DND-41 (cell line): ENCODE measurements around the gene TBPL1.

Source experiments
- ATAC-seq: fragments of 200-7000 bp; cut with Tn5 transposase; 3 replicates; pipeline ENCODE4 v1.9.1; 2021; ENCODE audit warnings: low read depth; ENCODE audit not compliant: insufficient read depth
- DNase-seq: peaks from one replicate; pipeline ENCODE4 v3.0.0-alpha.2; 2020
- H2AFZ ChIP-seq: 2 replicates; pipeline ENCODE4 v1.6.0; 2012; ENCODE audit warnings: low read depth, low read length
- H3K27ac ChIP-seq: 2 replicates; pipeline ENCODE4 v1.5.1; 2012; ENCODE audit warnings: low read length, inconsistent platforms
- H3K27me3 ChIP-seq: fragments of 200-600 bp; sonication (generic); 2 replicates; pipeline ENCODE4 v1.6.0; 2012; ENCODE audit warnings: low read length, mild to moderate bottlenecking, inconsistent platforms; ENCODE audit not compliant: insufficient read depth, poor library complexity
- H3K36me3 ChIP-seq: 2 replicates; pipeline ENCODE4 v1.5.1; 2012; ENCODE audit warnings: low read length, inconsistent platforms; ENCODE audit not compliant: insufficient read depth
- H3K4me1 ChIP-seq: 2 replicates; pipeline ENCODE4 v1.5.1; 2012; ENCODE audit warnings: mild to moderate bottlenecking, low read length; ENCODE audit not compliant: insufficient read depth
- H3K4me2 ChIP-seq: 2 replicates; pipeline ENCODE4 v1.6.0; 2012; ENCODE audit warnings: mild to moderate bottlenecking, moderate library complexity, low read length, inconsistent platforms; ENCODE audit not compliant: insufficient read depth
- H3K4me3 ChIP-seq, 2 experiments: fragments of 200-600 bp in 1 of 2; shearing (Covaris generic) in 1 of 2; 2 replicates each; pipeline ENCODE4 v1.5.1; 2012 to 2016; ENCODE audit warnings: inconsistent platforms in 2 of 2, low read length in 2 of 2, mild to moderate bottlenecking in 2 of 2, low read depth in 1 of 2, moderate library complexity in 1 of 2
- H3K79me2 ChIP-seq: 2 replicates; pipeline ENCODE4 v1.6.0; 2012; ENCODE audit warnings: low read length, inconsistent platforms; ENCODE audit not compliant: insufficient read depth
- H3K9ac ChIP-seq: 2 replicates; pipeline ENCODE4 v1.6.0; 2012; ENCODE audit warnings: low read depth, mild to moderate bottlenecking, inconsistent platforms, low read length, moderate library complexity
- H3K9me3 ChIP-seq: 2 replicates; pipeline ENCODE4 v1.5.1; 2012; ENCODE audit warnings: low read length, moderate library complexity, mild to moderate bottlenecking, inconsistent platforms; ENCODE audit not compliant: insufficient read depth, severe bottlenecking
- H4K20me1 ChIP-seq: 2 replicates; pipeline ENCODE4 v1.6.0; 2012; ENCODE audit warnings: low read length; ENCODE audit not compliant: insufficient read depth
- CTCF ChIP-seq: IDR thresholded peaks from 2 replicates; pipeline ENCODE4 v1.5.1; 2012; ENCODE audit warnings: borderline replicate concordance, low read length, moderate library complexity, mild to moderate bottlenecking; ENCODE audit not compliant: poor library complexity, severe bottlenecking; ENCODE audit errors: extremely low read depth
- EZH2 ChIP-seq: IDR thresholded peaks from 3 replicates; pipeline ENCODE4 v1.6.1; 2012; ENCODE audit warnings: borderline replicate concordance, low read depth, mild to moderate bottlenecking, moderate library complexity, low read length, inconsistent platforms; ENCODE audit not compliant: severe bottlenecking

The TBPL1 gene

GRCh38 chr6:133952815-133953633 is at the start of gene TBPL1:
TBPL1 (plus strand) TSS chr6:133953224; CDS start chr6:133980126, 26,902 bp downstream.
- Histone ChIP-seq H3K9ac (peak within 1 kb of the TSS; percentile 83), H3K4me1 (peaks cover 41% of the 10 kb centered on the region), H3K27me3 (peaks cover 24% of the 10 kb centered on the region), H3K27ac (peak within 1 kb of the TSS; percentile 79), H3K4me2 (peak within 1 kb of the TSS; percentile 99), H2AFZ (peak within 1 kb of the TSS; percentile 98), H3K79me2 (peaks cover 50% of the 10 kb centered on the region), H3K4me3 (peak within 1 kb of the TSS; percentile 85 to 92), H3K36me3 (no peaks in the 10 kb centered on the region; the same call in 1 of the 2 replicates), H4K20me1 (peaks cover 27% of the 10 kb centered on the region), H3K9me3 (no peaks in the 10 kb centered on the region)
- ATAC-seq (peak; percentile 96), DNase-seq (peak; percentile 96)
- no peak for TF ChIP-seq CTCF
- TF ChIP-seq EZH2, result no peak

- no peak for ATAC-seq
- Histone ChIP-seq H3K79me2 (no peaks in the 10 kb centered on the region), H3K4me3 (no peak overlapping the region), H3K9me3 (no peaks in the 10 kb centered on the region), H3K9ac (no peak overlapping the region), H3K27me3 (peaks cover 5% of the 10 kb centered on the region), H4K20me1 (no peaks in the 10 kb centered on the region), H3K4me1 (no peaks in the 10 kb centered on the region), H3K27ac (no peak overlapping the region), H3K36me3 (no peaks in the 10 kb centered on the region), H3K4me2 (no peak overlapping the region), H2AFZ (no peak overlapping the region)
- DNase-seq, result no peak
- TF ChIP-seq CTCF (no peak), EZH2 (no peak)
Measured at GRCh38 chr6:133903855-133904254, 49.2 kb upstream of the TBPL1 start.

GRCh38 chr6:133906050-133906449 is 47.0 kb upstream of the TBPL1 start:
- H3K27ac ChIP-seq, result no peak overlapping the region
- H3K4me3 ChIP-seq, result no peak overlapping the region
- no peaks in the 10 kb centered on the region for H3K9me3 ChIP-seq
- no peak overlapping the region for H3K4me2 ChIP-seq
- no peak for DNase-seq
- no peak overlapping the region for H3K9ac ChIP-seq
- no peak for ATAC-seq
- TF ChIP-seq CTCF, result no peak
- no peak for TF ChIP-seq EZH2
- peaks cover 5% of the 10 kb centered on the region for H3K27me3 ChIP-seq
- H2AFZ ChIP-seq, result no peak overlapping the region
- no peaks in the 10 kb centered on the region for H3K36me3 ChIP-seq
- no peaks in the 10 kb centered on the region for H3K79me2 ChIP-seq
- no peaks in the 10 kb centered on the region for H3K4me1 ChIP-seq
- H4K20me1 ChIP-seq, result no peaks in the 10 kb centered on the region
